SK-N-SH treated with all-trans-retinoic acid at 6 μM for 48 hours (cell line): ENCODE data around the gene APBA2.

Experiments used
- ATAC-seq: fragments of 200-7000 bp; cut with Tn5 transposase; 3 replicates; pipeline ENCODE4 v1.9.1; 2020; ENCODE audit warnings: mild to moderate bottlenecking, moderate library complexity
- CSDC2 ChIP-seq: fragments of 250-450 bp; sonication (Bioruptor Pico); IDR thresholded peaks from 2 replicates; pipeline ENCODE4 v1.5.0; 2020; ENCODE audit warnings: mild to moderate bottlenecking, moderate library complexity
- ESRRG ChIP-seq: fragments of 250-450 bp; sonication (Bioruptor Pico); IDR thresholded peaks from 2 replicates; pipeline ENCODE4 v1.6.1; 2021; ENCODE audit warnings: mild to moderate bottlenecking
- ISL1 ChIP-seq: fragments of 250-450 bp; sonication (Bioruptor Pico); IDR thresholded peaks from 2 replicates; pipeline ENCODE4 v2.1.2; 2022; ENCODE audit warnings: mild to moderate bottlenecking, moderate library complexity
- PPARA ChIP-seq: fragments of 250-450 bp; sonication (Bioruptor Pico); IDR thresholded peaks from 2 replicates; pipeline ENCODE4 v1.5.0; 2020; ENCODE audit warnings: mild to moderate bottlenecking, borderline replicate concordance
- RARB ChIP-seq: fragments of 250-450 bp; sonication (Bioruptor Pico); IDR thresholded peaks from 2 replicates; pipeline ENCODE4 v1.8.0; 2021; ENCODE audit warnings: mild to moderate bottlenecking, moderate library complexity
- TCF4 ChIP-seq: fragments of 250-450 bp; sonication (Bioruptor Pico); IDR thresholded peaks from 2 replicates; pipeline ENCODE4 v1.8.0; 2021; ENCODE audit warnings: mild to moderate bottlenecking, moderate library complexity, borderline replicate concordance
- TOX ChIP-seq: fragments of 250-450 bp; sonication (Bioruptor Pico); IDR thresholded peaks from 2 replicates; pipeline ENCODE4 v1.8.0; 2021; ENCODE audit warnings: mild to moderate bottlenecking, moderate library complexity, borderline replicate concordance
- ZFP30 ChIP-seq: fragments of 450-650 bp; formaldehyde crosslinking; IDR thresholded peaks from 2 replicates; pipeline ENCODE4 v1.5.0; 2022; ENCODE audit warnings: mild to moderate bottlenecking, moderate library complexity
- ZNF70 ChIP-seq: fragments of 450-650 bp; formaldehyde crosslinking; IDR thresholded peaks from 2 replicates; pipeline ENCODE4 v1.5.0; 2020; ENCODE audit warnings: mild to moderate bottlenecking, moderate library complexity
- ZNF8 ChIP-seq: fragments of 450-650 bp; formaldehyde crosslinking; IDR thresholded peaks from 2 replicates; pipeline ENCODE4 v1.5.0; 2020; ENCODE audit warnings: mild to moderate bottlenecking, moderate library complexity
- TF ChIP-seq, protein P1 (sequence below): fragments of 250-450 bp; sonication (Bioruptor Pico); IDR thresholded peaks from 2 replicates; pipeline ENCODE4 v1.5.0; 2020; ENCODE audit warnings: mild to moderate bottlenecking, moderate library complexity
- TF ChIP-seq, protein P2 (sequence below): fragments of 250-450 bp; sonication (Bioruptor Pico); IDR thresholded peaks from 2 replicates; pipeline ENCODE4 v1.8.0; 2020; ENCODE audit warnings: mild to moderate bottlenecking, moderate library complexity, borderline replicate concordance
- TF ChIP-seq, protein P3 (sequence below): fragments of 250-450 bp; sonication (Bioruptor Pico); IDR thresholded peaks from 2 replicates; pipeline ENCODE4 v1.8.0; 2021; ENCODE audit warnings: low read depth, mild to moderate bottlenecking, moderate library complexity, borderline replicate concordance
- TF ChIP-seq, protein P4 (sequence below): fragments of 250-450 bp; sonication (Bioruptor Pico); IDR thresholded peaks from 2 replicates; pipeline ENCODE4 v1.5.1; 2021; ENCODE audit warnings: mild to moderate bottlenecking, moderate library complexity

The APBA2 gene

GRCh38 chr15:28957606-28958498 lies 72.1 kb downstream of the APBA2 start:
- ATAC-seq = no peak
- TF ChIP-seq, protein P1, sequence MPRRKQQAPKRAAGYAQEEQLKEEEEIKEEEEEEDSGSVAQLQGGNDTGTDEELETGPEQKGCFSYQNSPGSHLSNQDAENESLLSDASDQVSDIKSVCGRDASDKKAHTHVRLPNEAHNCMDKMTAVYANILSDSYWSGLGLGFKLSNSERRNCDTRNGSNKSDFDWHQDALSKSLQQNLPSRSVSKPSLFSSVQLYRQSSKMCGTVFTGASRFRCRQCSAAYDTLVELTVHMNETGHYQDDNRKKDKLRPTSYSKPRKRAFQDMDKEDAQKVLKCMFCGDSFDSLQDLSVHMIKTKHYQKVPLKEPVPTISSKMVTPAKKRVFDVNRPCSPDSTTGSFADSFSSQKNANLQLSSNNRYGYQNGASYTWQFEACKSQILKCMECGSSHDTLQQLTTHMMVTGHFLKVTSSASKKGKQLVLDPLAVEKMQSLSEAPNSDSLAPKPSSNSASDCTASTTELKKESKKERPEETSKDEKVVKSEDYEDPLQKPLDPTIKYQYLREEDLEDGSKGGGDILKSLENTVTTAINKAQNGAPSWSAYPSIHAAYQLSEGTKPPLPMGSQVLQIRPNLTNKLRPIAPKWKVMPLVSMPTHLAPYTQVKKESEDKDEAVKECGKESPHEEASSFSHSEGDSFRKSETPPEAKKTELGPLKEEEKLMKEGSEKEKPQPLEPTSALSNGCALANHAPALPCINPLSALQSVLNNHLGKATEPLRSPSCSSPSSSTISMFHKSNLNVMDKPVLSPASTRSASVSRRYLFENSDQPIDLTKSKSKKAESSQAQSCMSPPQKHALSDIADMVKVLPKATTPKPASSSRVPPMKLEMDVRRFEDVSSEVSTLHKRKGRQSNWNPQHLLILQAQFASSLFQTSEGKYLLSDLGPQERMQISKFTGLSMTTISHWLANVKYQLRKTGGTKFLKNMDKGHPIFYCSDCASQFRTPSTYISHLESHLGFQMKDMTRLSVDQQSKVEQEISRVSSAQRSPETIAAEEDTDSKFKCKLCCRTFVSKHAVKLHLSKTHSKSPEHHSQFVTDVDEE (CRISPR knock-in tag) = no peak
- TF ChIP-seq ZFP30 (CRISPR knock-in tag) (no peak), RARB (CRISPR knock-in tag) (no peak), ESRRG (CRISPR knock-in tag) (no peak), ZNF70 (CRISPR knock-in tag) (no peak), TCF4 (CRISPR knock-in tag) (no peak)
- TF ChIP-seq, protein P2, sequence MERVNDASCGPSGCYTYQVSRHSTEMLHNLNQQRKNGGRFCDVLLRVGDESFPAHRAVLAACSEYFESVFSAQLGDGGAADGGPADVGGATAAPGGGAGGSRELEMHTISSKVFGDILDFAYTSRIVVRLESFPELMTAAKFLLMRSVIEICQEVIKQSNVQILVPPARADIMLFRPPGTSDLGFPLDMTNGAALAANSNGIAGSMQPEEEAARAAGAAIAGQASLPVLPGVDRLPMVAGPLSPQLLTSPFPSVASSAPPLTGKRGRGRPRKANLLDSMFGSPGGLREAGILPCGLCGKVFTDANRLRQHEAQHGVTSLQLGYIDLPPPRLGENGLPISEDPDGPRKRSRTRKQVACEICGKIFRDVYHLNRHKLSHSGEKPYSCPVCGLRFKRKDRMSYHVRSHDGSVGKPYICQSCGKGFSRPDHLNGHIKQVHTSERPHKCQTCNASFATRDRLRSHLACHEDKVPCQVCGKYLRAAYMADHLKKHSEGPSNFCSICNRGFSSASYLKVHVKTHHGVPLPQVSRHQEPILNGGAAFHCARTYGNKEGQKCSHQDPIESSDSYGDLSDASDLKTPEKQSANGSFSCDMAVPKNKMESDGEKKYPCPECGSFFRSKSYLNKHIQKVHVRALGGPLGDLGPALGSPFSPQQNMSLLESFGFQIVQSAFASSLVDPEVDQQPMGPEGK (CRISPR knock-in tag) = no peak
- TF ChIP-seq, protein P3, sequence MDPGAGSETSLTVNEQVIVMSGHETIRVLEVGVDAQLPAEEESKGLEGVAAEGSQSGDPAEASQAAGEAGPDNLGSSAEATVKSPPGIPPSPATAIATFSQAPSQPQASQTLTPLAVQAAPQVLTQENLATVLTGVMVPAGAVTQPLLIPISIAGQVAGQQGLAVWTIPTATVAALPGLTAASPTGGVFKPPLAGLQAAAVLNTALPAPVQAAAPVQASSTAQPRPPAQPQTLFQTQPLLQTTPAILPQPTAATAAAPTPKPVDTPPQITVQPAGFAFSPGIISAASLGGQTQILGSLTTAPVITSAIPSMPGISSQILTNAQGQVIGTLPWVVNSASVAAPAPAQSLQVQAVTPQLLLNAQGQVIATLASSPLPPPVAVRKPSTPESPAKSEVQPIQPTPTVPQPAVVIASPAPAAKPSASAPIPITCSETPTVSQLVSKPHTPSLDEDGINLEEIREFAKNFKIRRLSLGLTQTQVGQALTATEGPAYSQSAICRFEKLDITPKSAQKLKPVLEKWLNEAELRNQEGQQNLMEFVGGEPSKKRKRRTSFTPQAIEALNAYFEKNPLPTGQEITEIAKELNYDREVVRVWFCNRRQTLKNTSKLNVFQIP (CRISPR knock-in tag) = no peak

GRCh38 chr15:28959326-28959725 lies 73.6 kb downstream of the APBA2 start:
- no peak for ATAC-seq
- TF ChIP-seq ISL1 (CRISPR knock-in tag) (no peak), CSDC2 (CRISPR knock-in tag) (no peak), RARB (CRISPR knock-in tag) (no peak), ZNF8 (CRISPR knock-in tag) (no peak), ZFP30 (CRISPR knock-in tag) (no peak), TOX (no peak)
- TF ChIP-seq, protein P2 (CRISPR knock-in tag) = no peak
- TF ChIP-seq, protein P4, sequence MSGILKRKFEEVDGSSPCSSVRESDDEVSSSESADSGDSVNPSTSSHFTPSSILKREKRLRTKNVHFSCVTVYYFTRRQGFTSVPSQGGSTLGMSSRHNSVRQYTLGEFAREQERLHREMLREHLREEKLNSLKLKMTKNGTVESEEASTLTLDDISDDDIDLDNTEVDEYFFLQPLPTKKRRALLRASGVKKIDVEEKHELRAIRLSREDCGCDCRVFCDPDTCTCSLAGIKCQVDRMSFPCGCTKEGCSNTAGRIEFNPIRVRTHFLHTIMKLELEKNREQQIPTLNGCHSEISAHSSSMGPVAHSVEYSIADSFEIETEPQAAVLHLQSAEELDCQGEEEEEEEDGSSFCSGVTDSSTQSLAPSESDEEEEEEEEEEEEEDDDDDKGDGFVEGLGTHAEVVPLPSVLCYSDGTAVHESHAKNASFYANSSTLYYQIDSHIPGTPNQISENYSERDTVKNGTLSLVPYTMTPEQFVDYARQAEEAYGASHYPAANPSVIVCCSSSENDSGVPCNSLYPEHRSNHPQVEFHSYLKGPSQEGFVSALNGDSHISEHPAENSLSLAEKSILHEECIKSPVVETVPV = no peak

DNA sequence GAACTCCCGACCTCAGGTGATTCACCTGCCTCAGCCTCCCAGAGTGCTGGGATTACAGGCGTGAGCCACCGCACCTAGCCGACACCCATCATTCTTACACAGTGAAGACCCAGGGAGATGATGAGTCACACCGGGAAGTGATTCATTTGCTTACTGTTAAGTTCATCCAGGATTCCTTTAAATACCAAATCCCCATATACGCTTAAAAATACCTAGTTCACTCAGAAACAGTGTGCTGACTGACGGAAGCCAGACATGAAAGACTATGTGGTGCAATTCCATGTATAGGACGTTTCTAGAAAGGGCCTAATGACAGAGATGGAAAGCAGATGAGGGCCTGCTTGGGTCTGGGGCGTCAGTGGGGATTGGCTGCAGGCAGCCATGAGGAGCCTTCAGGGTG lies 75.2 kb downstream of the APBA2 start:
- no peak for TF ChIP-seq ISL1 (CRISPR knock-in tag)
- TF ChIP-seq PPARA = no peak
- no peak for TF ChIP-seq ZNF8 (CRISPR knock-in tag)
- TF ChIP-seq, protein P4 = no peak
- no peak for TF ChIP-seq CSDC2 (CRISPR knock-in tag)
- TF ChIP-seq, protein P1 (CRISPR knock-in tag) = no peak
- no peak for TF ChIP-seq ZNF70 (CRISPR knock-in tag)
- TF ChIP-seq, all 23 proteins: peak for 0

More for the DNA sequence above, 75.2 kb downstream of the APBA2 start:
- ATAC-seq = peak; percentile 69
